HS-27A (cell line): ENCODE measurements around the gene CCL5.

Experiments used
- DNase-seq: peaks from one replicate; pipeline ENCODE4 v3.0.0-alpha.2; 2012; ENCODE audit warnings: low read depth, missing footprints

CCL5 gene

DNA sequence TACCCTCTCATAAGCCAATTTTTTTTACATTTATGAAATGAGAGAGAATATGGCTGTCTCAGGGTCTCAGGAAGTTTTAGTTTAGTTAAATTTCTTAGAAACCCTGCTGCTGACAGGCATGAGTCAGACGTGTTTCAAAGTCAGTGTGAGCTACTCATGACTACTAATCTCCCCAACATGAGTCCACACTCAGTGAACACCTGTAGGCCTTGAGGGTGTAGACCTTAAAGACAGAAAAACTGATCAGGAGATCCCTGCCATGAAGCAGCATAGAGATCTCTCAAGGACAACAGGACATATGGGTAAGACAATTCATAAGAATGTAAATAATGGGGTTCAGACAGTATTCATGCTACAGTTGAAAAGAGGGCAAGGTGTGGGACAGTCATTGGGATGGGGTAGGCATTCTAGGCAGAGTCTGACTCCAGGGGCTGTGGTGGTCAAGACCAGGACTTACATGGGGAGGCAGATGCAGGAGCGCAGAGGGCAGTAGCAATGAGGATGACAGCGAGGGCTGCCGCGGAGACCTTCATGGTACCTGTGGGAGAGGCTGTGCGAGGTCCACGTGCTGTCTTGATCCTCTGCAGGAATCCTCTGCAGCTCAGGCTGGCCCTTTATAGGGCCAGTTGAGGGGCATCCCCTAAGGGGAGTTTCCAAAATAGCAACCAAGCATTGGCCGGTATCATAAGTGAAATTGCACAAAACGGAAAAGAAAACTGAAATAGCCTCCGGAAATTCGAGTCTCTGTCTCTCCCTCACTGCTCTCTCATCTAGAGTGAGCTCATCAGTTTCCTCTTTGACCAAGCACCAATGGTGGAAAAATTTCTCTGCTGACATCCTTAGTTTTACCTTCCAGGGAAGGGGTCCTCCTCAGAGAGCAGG, at the start of gene CCL5:
TSS of gene CCL5 (minus strand) at position 588 of the 882 bp plus-strand sequence.
- no peak for DNase-seq

DNA sequence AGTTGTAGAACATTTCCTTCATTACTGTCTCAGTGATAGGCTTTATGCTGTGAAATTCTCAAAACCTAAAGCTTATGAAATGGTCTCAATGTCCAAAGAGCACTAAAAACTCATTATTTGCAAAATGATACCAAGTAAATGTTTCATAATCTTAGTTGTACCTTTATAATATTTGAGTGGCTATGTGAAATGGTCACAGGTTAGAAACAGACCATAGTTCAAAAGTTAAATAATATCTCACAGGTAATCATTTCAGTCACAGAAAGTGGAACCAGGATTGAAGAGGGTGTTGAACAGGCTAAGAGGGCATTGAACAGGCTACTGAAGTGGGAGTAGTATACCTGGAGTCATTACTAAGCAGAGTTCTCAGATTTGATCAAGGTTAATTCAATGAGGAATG, 47.6 kb upstream of the CCL5 start:
- no peak for DNase-seq

DNA sequence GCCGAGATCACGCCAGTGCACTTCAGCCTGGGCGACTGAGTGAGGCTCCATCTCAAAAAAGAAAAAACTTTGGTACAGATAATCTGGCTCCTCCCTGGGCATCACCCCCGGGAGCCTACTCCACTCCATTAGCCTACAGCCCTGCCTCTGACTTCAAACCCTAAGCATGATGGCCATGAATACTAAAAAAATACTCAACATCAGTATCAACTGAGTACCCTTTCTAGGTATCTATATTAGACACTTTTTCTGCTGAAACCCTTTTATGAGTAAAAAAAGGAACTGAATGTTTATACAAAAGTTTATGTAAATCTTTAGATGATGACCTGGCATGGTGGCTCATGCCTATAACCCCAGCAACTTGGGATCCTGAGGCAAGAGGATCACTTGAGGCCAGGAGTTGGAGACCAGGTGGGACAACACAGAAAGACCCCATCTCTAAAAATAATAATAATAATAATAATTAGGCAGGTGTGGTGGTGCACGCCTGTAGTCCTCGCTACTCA, 43.5 kb upstream of the CCL5 start:
- DNase-seq = no peak

DNA sequence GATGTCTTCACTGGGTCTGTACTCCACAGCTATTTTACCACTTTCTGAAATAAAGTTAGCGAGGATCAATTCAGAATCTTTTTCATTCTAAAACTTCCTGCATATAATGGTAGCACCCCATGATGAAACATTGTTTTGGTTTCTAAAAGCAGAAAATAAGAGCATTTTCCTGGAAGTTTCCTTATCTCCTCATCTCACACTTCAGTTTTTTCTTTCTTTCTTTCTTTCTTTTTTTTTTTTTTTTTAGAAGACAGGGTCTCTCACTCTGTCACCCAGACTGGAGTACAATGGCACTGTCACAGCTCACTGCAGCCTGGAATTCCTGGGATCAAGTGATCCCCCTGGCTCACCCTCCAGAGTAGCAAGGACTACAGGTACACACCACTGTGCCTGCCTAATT, 40.1 kb upstream of the CCL5 start:
- DNase-seq = no peak

DNA sequence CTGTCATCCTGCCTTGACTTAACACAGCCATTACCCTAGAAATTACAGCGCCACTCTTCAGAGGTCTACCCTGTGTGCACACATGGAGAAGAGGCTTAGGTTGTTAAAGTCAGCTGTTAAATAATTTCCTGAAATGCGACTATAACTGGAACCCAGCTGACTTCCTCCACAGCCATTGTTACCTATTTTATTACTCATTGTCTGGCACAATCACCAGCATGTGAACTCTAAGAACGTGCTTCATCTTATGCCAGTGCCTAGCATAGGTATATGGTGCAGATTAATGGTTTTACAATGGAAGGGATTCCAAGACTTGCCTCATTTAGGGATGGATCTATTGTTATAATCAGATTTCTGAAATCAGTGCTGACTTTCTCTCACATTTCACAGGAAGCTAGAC, 38.5 kb upstream of the CCL5 start:
- DNase-seq = no peak

DNA sequence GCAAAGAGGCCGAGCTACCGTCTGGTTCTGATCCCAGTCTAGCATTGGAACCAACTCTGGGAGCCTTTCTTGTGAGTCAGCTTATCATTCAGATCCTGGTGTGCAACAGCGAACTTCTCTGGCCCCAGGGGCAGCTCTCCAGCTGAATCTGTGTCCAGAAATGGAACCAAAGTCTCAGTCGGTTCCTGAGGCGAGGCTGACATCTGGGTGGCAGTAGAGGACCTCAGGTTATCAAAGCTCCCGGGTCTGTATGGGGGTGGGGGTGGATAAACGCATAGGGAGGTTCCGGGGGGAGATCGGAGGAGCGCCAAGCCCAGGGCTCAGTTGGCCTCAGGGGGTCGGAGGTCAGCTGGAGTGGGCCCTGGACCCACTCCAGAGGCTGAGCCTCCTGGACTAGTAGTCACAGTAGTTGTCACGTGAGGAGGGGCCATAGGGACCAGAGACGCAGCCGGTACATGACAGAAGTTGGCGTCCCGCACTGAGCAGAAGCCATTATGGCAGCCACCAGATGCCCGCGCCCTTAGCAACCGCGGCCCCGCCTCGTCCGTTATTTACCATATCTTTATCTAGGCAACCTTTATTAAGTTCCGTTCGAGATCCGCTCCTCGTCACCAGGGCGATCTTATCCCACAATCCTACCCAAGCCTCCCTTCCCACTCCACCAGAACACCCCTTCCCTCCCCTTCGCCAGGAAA, 37.5 kb upstream of the CCL5 start:
- DNase-seq = no peak

DNA sequence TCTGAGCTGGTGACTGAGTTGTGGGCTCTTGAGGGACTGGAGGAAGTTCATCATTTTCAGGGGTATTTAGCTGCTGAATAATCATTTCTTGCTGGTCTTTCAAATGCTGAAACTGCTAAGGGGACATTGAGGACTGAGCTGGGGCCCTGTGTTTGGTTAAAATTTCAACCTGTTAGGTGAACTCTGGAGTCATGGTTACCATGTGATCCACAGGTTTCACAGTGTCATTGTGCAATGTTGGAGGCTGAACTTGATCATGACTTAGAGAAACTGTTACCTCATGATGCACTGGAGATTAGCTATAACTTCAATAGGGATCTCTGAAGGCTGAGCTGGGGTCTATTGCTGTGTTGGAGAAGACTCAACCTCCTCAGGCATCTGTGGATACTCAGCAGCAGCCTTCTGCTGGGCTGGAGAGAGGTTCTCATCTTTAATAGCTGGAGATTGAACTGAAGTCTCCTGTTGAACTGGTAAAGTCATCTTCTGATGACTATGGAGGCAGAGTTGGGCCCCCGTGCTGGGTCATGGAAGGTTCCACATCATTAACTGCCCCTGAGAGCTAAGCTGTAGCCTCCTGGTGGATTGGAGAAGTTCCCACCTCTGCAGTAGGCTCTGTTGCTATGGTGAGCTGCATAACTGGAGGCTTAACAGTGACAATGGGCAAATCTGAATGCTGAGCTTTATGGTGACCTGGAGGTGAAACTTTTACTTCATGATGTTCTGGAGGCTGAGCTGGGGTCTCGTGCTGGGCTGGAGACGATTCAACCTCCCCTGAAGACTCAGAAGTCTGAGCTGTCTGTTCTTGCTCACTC, 35.2 kb upstream of the CCL5 start:
- no peak for DNase-seq

DNA sequence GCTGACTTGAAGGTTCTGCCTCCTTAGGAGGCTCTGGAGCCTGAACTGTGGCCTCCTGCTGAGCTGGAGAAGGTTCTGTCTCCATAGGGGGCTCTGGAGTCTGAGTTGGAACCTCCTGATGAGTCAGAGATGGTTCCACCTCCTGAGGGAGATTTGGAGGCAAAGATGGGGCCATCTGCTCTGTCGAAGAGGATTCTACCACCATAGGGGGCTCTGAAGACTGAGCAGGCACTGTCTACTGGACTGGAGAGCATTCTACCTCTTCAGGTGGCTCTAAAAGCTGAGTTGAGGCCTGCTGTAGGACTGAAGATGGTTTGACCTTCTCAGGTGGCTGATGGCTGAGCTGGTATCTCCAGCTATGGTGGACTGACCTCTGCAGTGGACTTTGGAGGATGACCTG, 34.2 kb upstream of the CCL5 start:
- no peak for DNase-seq

DNA sequence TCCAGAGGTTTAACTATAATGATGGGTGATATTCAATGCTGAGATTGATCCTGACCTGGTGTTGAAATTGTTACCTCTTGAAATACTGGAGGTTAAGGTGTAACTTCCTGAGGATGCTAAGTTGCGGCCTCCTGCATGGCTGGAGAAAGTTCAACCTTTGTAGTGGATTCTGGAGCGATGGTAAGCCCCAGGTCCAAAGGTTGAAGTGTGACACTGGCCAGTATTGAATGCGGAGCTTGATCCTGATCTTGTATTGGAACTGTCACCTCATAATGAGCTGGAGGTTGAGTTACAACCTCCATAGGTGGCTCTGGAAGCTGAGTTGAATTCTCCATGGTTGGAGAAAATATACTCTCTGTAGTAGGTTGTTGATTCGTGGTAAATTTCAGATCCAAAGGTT, 33.4 kb upstream of the CCL5 start:
- no peak for DNase-seq

DNA sequence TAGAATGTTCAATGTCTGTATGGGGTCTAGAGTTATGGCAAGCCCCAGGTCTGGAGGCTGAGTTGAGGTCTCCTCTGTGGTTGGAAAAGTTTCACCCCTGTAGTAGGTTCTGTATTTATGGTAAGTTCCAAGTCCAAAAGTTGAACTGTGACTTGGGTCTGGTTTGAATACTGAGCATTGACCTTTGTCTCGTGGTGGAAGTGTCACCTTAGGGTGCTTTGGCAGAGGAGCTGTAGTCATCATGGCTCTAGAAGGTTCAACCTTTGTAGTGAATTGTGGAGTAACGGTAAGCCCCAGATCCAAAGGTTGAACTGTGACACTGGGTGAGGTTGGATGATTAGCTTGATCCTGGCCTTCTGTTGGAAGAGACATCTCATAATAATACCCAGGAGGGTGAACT, 32.8 kb upstream of the CCL5 start:
- no peak for DNase-seq

DNA sequence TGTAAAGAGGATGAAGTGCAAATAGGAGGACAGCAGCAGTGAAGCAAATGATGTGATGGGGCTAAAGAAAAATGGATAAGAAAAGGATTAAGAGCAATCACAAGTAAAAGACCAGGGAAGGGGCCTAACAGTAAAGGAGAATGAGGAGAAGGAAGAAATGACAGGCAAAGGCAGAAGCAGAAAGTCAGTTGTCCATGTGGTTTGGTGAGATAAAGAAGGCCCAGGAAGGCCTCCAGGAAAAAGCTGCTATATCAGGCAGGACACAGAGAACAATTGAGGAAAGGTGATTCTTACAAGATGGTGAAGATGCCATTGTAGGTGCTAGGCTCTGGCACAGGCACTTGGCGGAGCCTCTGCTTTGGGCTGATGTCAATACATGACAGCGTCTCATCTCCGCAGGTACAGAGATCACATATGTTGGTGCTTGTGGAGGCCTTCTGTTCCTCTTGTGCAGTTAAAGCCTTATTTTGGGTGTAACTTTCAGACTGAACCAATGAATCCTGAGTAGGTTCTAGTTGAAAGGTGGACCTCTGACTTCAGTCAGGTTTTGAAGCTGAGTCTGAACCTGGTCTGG, 32.3 kb upstream of the CCL5 start:
- DNase-seq = no peak

DNA sequence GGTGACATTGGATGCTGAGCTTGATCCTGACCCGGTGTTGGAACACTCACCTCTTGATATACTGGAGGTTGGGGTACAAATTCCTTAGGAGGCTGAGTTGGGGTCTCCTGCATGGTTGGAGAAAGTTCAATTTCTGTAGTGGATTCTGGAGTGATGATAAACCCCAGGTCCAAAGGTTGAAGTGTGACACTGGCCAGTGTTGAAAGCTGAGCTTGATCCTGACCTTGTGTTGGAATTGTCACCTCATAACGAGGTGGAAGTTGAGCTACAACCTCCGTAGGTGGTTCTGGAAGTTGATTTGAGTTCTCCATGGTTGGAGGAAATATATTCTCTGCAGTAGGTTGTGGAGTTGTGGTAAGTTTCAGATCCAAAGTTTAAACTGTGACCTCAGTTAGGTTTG, 29.2 kb upstream of the CCL5 start:
- no peak for DNase-seq

DNA sequence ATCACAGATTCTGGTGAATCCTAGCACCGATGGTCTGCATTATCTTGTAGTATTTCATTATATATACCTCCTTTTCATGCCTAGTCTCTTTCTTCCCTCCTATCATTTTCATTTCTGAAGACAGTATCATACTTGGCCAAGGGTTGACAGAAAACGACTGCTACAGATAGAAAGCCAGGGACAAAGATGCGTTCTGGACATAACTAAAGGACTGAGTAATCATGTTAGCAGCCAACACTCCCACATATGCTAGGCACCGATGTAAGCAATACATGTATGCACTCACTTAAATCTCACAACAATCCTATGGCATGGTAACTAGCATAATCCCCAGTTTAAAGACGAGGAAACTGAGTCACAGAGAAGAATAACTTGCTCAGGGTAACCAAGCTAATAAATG, 27.5 kb upstream of the CCL5 start:
- DNase-seq = no peak

DNA sequence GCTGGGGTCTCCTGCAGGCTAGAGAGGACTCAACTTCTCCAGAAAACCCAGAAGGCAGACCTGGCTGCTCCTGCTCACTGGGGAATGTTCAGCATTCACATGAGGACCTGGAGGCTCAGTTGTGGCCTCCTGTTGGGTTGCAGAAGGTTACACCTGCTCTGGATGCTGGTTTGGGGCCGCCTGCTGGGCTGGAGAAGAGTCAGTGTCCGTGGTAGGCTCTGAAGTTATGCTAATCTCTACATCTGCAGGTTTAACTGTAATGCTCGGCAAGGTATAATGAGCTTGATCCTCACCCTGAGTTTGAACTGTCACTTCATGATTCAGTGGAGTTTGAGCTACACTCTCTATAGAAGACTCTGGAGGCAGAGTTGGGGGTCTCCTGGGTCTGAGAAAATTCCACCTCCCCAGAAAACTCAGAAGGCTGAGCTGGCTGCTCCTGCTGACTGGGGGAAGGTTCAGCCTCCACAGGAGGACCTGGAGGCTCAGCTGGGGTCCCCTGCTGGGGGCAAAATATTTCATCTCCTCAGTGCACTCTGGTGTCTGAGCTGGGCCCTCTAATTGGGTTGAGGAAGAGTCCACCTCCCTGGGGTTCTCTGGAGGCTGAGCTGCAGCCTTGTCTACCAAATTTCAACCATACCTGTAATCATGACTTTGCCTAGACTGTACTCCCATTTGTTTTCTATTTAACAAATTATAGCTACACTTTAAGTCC, 26.9 kb upstream of the CCL5 start:
- DNase-seq = no peak

DNA sequence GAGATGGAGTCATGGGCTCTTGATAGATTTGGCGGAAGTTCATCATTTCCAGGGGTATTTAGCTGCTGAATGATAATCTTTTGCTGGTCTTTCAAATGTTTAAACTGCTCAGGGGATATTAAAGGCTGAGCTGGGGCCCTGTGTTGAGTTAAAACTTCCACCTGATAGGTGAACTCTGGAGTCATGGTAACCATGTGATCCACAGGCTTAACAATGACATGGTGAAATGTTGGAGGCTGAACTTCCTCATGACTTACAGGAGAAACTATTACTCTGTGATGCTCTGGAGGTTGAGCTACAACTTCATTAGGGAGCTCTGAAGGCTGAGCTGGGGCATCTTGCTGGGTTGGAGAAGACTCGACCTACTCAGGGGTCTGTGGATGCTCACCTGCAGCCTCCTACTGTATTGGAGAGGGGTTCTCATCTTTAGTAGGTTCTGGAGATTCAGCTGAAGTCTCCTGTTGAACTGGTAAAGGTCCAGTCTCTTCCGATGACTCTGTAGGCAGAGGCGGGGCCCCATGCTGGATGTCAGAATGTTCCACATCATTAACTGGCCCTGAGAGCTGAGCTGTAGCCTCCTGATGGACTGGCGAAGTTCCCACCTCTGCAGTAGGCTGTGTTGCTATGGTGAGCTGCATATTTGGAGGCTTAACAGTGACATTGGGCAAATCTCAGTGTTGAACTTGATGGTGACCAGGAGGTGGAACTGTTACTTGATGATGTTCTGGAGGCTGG, 26.2 kb upstream of the CCL5 start:
- DNase-seq = no peak

DNA sequence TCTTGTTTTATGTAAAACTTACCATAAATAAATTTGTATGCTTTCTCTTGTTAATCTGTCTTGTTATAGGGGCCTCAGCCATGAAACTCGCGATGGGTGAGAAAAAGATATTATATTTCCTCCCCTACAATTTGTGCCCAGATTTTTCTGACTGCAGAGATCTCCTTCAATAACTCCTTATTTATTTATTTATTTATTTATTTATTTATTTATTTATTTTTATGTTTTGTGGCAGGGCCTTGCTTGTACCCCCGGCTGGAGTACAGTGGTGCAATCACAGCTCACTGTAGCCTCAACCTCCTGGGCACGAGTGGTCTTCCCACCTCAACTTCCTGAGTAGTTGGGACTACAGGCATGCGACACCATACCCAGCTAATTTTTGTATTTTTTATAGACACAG, 23.3 kb upstream of the CCL5 start:
- no peak for DNase-seq

DNA sequence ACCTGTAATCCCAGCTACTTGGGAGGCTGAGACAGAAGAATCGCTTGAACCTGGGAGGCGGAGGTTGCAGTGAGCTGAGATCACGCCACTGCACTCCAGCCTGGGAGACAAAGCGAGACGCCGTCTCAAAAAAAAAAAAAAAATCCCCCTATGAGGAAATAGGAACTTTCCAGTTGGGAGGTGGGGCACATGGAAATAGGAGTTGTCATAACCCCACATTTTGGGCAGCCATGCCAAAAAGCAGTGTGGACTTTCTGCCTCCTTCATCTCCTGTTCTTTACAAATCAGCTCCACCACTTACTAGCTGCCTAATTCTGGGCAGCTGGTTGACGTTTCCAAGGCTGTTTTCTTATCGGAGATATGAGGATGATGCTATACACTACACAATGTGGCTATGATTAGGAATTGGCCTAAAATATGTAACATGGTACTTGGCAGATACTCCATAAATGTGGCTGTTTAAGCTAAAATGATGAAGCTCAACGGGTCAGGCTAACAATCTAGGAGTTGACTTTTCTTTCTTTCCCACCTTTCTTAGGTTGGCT, 21.5 kb upstream of the CCL5 start:
- no peak for DNase-seq

DNA sequence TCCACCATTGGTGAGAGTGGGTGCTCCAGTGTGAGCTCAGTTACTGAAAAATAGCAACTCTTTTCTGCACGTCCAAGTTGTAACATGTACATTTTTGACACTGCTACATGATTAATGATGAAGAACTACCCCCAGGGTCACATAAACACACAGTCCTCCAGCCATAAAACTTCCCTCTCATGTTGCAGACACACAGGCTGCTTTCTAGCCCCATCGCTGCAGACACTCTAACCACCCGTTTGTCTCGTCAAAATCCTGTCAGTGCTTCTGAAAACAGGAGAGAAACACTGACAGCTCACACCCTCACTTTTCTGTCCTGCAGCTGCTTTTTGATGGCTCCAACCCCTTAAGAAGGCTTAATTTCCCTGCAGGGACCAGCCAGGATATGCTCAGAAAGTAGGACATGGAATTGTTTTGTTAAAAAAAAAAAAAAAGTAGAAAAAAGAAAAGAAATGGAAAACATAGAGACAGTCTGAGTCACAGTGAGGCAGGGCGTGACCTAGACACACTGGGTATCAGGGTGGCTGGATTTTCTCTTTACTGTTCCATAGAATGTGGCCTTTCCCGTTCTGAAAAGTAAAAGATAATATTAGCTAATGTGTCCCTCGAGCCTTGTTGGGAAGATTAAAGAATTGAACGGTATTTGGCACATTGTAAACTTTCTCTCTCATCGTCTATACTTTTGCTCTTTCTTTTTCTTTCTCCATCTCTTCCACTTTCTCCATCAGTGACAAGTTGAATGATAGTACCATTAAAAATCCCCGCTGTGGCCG, 20.7 kb upstream of the CCL5 start:
- DNase-seq = no peak

DNA sequence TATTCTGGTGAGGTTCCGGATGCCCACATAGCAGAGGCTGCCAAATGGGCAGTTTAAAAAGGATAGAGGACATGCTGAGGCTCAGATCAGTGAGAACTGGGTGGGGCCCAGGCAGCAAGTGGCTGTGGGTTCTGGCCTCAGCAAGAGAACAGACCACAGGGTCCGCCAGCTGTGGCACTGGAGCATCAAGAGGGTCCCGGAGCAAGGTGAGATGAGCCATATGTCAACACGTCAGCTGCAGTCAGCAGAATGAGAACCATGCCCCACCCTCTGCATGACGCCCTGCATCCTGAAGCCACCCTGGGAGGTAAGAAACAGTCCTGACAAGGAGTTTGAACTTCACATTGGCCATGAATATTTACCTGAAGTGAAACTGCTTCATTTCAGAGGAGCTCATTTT, 20.1 kb upstream of the CCL5 start:
- no peak for DNase-seq
